Central memory CD4-positive, alpha-beta T cell (primary cell): ENCODE measurements around the gene RBL2.
"Not testable (repeated sequence)": the region's sequence is repeated elsewhere in the genome, so short reads cannot be mapped to it uniquely, and the experiment has no call there.

ENCODE experiments used
- DNase-seq: peaks from one replicate; pipeline ENCODE4 v3.0.0; 2022

The RBL2 gene

GRCh38 chr16:53539759-53540718 lies 105.8 kb downstream of the RBL2 start:
- DNase-seq, result not testable (repeated sequence)
